Measurements from ENCODE around the gene VENTX. TPM values are rescaled to one million over a fixed set of nuclear protein-coding genes. Genes with fewer than 3 reads are reported as not detected.

VENTX gene
- total and polyA plus RNA-seq, 2 of the 4 experiments (the other 2 are of a cell fraction) = not detected

GRCh38 chr10:133268532-133268931 is 30.9 kb downstream of the VENTX start:
- H3K4me1 ChIP-seq (ENCODE audit: control insufficient read depth, insufficient read depth, low read length) = no peaks in the 10 kb centered on the region
- H4K91ac ChIP-seq (ENCODE audit: insufficient read depth, low read depth, low read length) = no peak overlapping the region
- TF ChIP-seq USF2 (IDR thresholded peaks at IDR 0.05; ENCODE audit: low read depth, low read length) (no peak), RFX5 (IDR thresholded peaks at IDR 0.05; ENCODE audit: low read depth, low read length) (no peak), CHD1 (IDR thresholded peaks at IDR 0.05; ENCODE audit: low read depth, low read length) (no peak), MAZ (IDR thresholded peaks at IDR 0.05; ENCODE audit: borderline replicate concordance, low read depth, low read length) (no peak), POLR2A (IDR thresholded peaks at IDR 0.05; ENCODE audit: low read depth, low read length) (no peak), NFE2L2 (IDR thresholded peaks at IDR 0.05; ENCODE audit: low read depth, low read length) (no peak), BHLHE40 (IDR thresholded peaks at IDR 0.05; ENCODE audit: low read depth, low read length) (no peak)
- DNase-seq (no peak), ATAC-seq (ENCODE audit: low read depth) (no peak)
- no peaks in the 10 kb centered on the region; the same call in 1 of the 2 replicates for H3K27me3 ChIP-seq (ENCODE audit: control insufficient read depth, insufficient read depth, low read length)
- no peak overlapping the region for H2BK120ac ChIP-seq (ENCODE audit: low read depth, low read length)
- CTCF ChIA-PET = no interaction called here
- BruUV-seq (replicated peaks) = no TSS peak
- H3K9me3 ChIP-seq (ENCODE audit: control insufficient read depth, insufficient read depth, low read length) = no peaks in the 10 kb centered on the region
- no peak overlapping the region for H2AFZ ChIP-seq (replicated peaks; ENCODE audit: low read length, poor library complexity)
- in situ Hi-C loops (cut with MboI; ENCODE audit: low sequenced_read_pairs) (loop anchor here (25.0 kb wide), 1 partner anchor 606 kb away; no protein-coding TSS in a partner anchor), intact Hi-C loops (cut with micrococcal nuclease) (no loop called here), dilution Hi-C loops (cut with HindIII; ENCODE audit: low sequenced_read_pairs, unreplicated experiment) (no loop called here)
- H3K36me3 ChIP-seq (ENCODE audit: control insufficient read depth, insufficient read depth, low read length) = peaks cover 4% of the 10 kb centered on the region; the same call in 1 of the 2 replicates
- no peak overlapping the region for H3K4me2 ChIP-seq (ENCODE audit: low read depth, low read length)
- H3K56ac ChIP-seq (ENCODE audit: extremely low read depth, insufficient read depth, low read length) = no peak overlapping the region
- H3K9me1 ChIP-seq (ENCODE audit: insufficient read depth, low read length) = no peaks in the 10 kb centered on the region
- H2BK5ac ChIP-seq (ENCODE audit: low read depth, low read length, poor library complexity, severe bottlenecking) = no peak overlapping the region
- H3K18ac ChIP-seq (ENCODE audit: low read depth, low read length) = no peak overlapping the region
- no peaks in the 10 kb centered on the region for H4K20me1 ChIP-seq (ENCODE audit: insufficient read depth, low read length)
- no peak overlapping the region for H4K8ac ChIP-seq (ENCODE audit: low read depth in 2 of 2, low read length in 2 of 2)
- 91% methylated on average over 11 of the region's 22 CpGs; no CpG with 5 or more reads in 1 of the 2 experiments for WGBS, 2 experiments (ENCODE audit: extremely low coverage in 2 of 2, insufficient read length in 1 of 2)
- no peak overlapping the region for H3K4me3 ChIP-seq (ENCODE audit: insufficient read depth, low read depth, low read length)
- H3K9ac ChIP-seq (ENCODE audit: low read depth, low read length) = no peak overlapping the region
- H2BK15ac ChIP-seq (ENCODE audit: low read depth, low read length) = no peak overlapping the region
- H3K14ac ChIP-seq (replicated peaks; ENCODE audit: low read depth, low read length) = no peak overlapping the region
- no peak overlapping the region for H2AK9ac ChIP-seq (replicated peaks; ENCODE audit: low read depth, low read length, poor library complexity)
- H4K5ac ChIP-seq (ENCODE audit: low read depth, low read length) = no peak overlapping the region
- no peak overlapping the region for H3K27ac ChIP-seq (ENCODE audit: insufficient read depth, low read length)
- no peak overlapping the region for H2AK5ac ChIP-seq (ENCODE audit: low read depth, low read length)
- POLR2A ChIA-PET (ENCODE audit: unreplicated experiment) = no interaction called here
- no peaks in the 10 kb centered on the region for H3K79me1 ChIP-seq (ENCODE audit: low read depth in 1 of 2, low read length in 2 of 2)
- H3K23ac ChIP-seq (ENCODE audit: low read depth, low read length) = no peak overlapping the region
- H3K4ac ChIP-seq (ENCODE audit: low read depth, low read length) = no peak overlapping the region
- no peak overlapping the region for H2BK20ac ChIP-seq (ENCODE audit: low read depth, low read length)
